Cardiac muscle cell (in vitro differentiated cells and primary cell): ENCODE results near the gene IQGAP2. TPM values are rescaled to one million over a fixed set of nuclear protein-coding genes. Genes with fewer than 3 reads are reported as not detected.
A peak's percentile ranks its signal among the peaks of the same experiment; 100 is the strongest.
"Not testable (repeated sequence)": the region's sequence is repeated elsewhere in the genome, so short reads cannot be mapped to it uniquely, and the experiment has no call there.

Source experiments
- DNase-seq, 2 donors: peaks; one replicate each; pipeline versions ENCODE4 v3.0.0 to v3.0.0-alpha.2; 2010 to 2017; ENCODE audit warnings: low read depth in 1 of 2, low spot score in 1 of 2
- H3K27ac ChIP-seq: fragments of 200-600 bp; sonication (generic); 2 replicates; pipeline ENCODE4 v1.5.1; 2016
- H3K27me3 ChIP-seq: fragments of 200-600 bp; sonication (generic); 2 replicates; pipeline ENCODE4 v1.6.0; 2016; ENCODE audit warnings: control low read depth
- H3K36me3 ChIP-seq: fragments of 200-600 bp; sonication (generic); 2 replicates; pipeline ENCODE4 v1.5.1; 2016; ENCODE audit warnings: control low read depth
- H3K4me1 ChIP-seq: fragments of 200-600 bp; sonication (generic); 2 replicates; pipeline ENCODE4 v1.8.1; 2017; ENCODE audit warnings: low read depth, mild to moderate bottlenecking, mixed run types
- H3K4me3 ChIP-seq: fragments of 200-600 bp; sonication (generic); 2 replicates; pipeline ENCODE4 v1.5.1; 2016; ENCODE audit warnings: mild to moderate bottlenecking
- H3K9me3 ChIP-seq: fragments of 200-600 bp; sonication (generic); 2 replicates; pipeline ENCODE4 v1.5.1; 2017; ENCODE audit warnings: low read depth, mild to moderate bottlenecking, control low read depth
- CTCF ChIP-seq: IDR thresholded peaks from 2 replicates; pipeline ENCODE4 v1.5.1; 2012; ENCODE audit warnings: low read depth, mild to moderate bottlenecking, low read length
- polyA plus RNA-seq: library from polyadenylated mRNA; unstranded; fragments of >200 nt; fragmentation: Nextera tagmentation; extraction: Ambion mirVana; gene quantifications from 2 replicates; pipeline ENCODE4 v1.2.1, GENCODE V29; 2016
- total RNA-seq: library from RNA; depleted of rRNA; stranded (reverse); fragments of >200 nt; gene quantifications from 2 replicates; pipeline ENCODE4 v1.2.3, GENCODE V29; 2016

IQGAP2 gene
- total and polyA plus RNA-seq, 2 experiments from 2014 or later: 4.1 to 10.8 TPM

- no peak for TF ChIP-seq CTCF
- Histone ChIP-seq H3K36me3 (no peaks in the 10 kb centered on the region), H3K27ac (no peak overlapping the region), H3K4me3 (no peak overlapping the region), H3K4me1 (no peaks in the 10 kb centered on the region), H3K27me3 (no peaks in the 10 kb centered on the region), H3K9me3 (no peaks in the 10 kb centered on the region)
- no peak for DNase-seq
Observed at GRCh38 chr5:76598531-76598930, 195.4 kb downstream of the IQGAP2 start.

- no peaks in the 10 kb centered on the region for H3K9me3 ChIP-seq
- DNase-seq: no peak
- no peak overlapping the region for H3K27ac ChIP-seq
- H3K27me3 ChIP-seq: no peaks in the 10 kb centered on the region
- H3K4me1 ChIP-seq: no peaks in the 10 kb centered on the region
- TF ChIP-seq CTCF: no peak
- H3K36me3 ChIP-seq: no peaks in the 10 kb centered on the region
- no peak overlapping the region for H3K4me3 ChIP-seq
Observed at GRCh38 chr5:76600716-76601115, 197.6 kb downstream of the IQGAP2 start.

- TF ChIP-seq CTCF: peak; percentile 64
- no peak overlapping the region for H3K27ac ChIP-seq
- H3K27me3 ChIP-seq: no peaks in the 10 kb centered on the region
Observed at GRCh38 chr5:76601470-76601869, 198.4 kb downstream of the IQGAP2 start.

GRCh38 chr5:76602094-76602726 lies 199.1 kb downstream of the IQGAP2 start:
- H3K4me1 ChIP-seq: no peaks in the 10 kb centered on the region
- H3K4me3 ChIP-seq: no peak overlapping the region
- H3K36me3 ChIP-seq: no peaks in the 10 kb centered on the region
- no peaks in the 10 kb centered on the region for H3K9me3 ChIP-seq
- H3K27ac ChIP-seq: no peak overlapping the region
- H3K27me3 ChIP-seq: no peaks in the 10 kb centered on the region
- peak; percentile 47 for TF ChIP-seq CTCF
- peak in 1 of 2 donors; percentile 53 for DNase-seq

More at GRCh38 chr5:76601470-76601869, 198.4 kb downstream of the IQGAP2 start:
- Histone ChIP-seq H3K4me3 (no peak overlapping the region), H3K4me1 (no peaks in the 10 kb centered on the region), H3K36me3 (no peaks in the 10 kb centered on the region), H3K9me3 (no peaks in the 10 kb centered on the region)
- DNase-seq: peak; percentile 79 to 89

- H3K4me3 ChIP-seq, H3K27ac ChIP-seq, H3K36me3 ChIP-seq, H3K4me1 ChIP-seq, H3K9me3 ChIP-seq, DNase-seq, H3K27me3 ChIP-seq: not testable (repeated sequence)
Observed at GRCh38 chr5:76603991-76604390, 200.9 kb downstream of the IQGAP2 start.

GRCh38 chr5:76604838-76605237 lies 201.8 kb downstream of the IQGAP2 start:
- TF ChIP-seq CTCF: no peak
- H3K9me3 ChIP-seq: no peaks in the 10 kb centered on the region
- no peaks in the 10 kb centered on the region for H3K36me3 ChIP-seq
- H3K4me3 ChIP-seq: no peak overlapping the region
- peak in 1 of 2 donors; percentile 51 for DNase-seq
- H3K4me1 ChIP-seq: peaks cover 4% of the 10 kb centered on the region
- H3K27ac ChIP-seq: no peak overlapping the region
- no peaks in the 10 kb centered on the region for H3K27me3 ChIP-seq
